ENCODE data around the gene OR10A2. TPM values are rescaled to one million over a fixed set of nuclear protein-coding genes. Genes with fewer than 3 reads are reported as not detected.

Gene OR10A2
- total RNA-seq, 2 donors from 2014 or later: not detected

DNA sequence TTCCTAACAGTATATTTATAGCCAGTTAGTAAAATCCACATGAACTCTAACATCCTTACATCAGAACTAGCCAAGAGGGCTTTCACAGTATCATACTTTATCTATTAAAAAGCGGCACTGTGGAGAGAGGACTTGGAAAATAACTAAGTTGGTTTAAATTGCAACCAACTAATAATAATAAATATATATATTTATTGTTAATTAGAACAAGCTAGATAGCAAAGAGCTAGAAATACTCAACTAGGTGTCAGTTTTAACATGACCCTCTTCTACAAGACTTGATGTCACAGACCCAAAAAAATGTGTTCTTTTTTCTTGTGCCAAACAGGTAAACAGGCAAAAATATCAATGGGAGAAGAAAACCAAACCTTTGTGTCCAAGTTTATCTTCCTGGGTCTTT is 57.8 kb downstream of the OR10A2 start, which contains the start of gene OR2D3:
OR2D3 (plus strand) TSS at position 301 of the 400 bp plus-strand sequence; CDS start at position 301, 0 bp downstream.
- Histone ChIP-seq H3K4me1 (peaks cover 2% of the 10 kb centered on the region), H3K4me3 (no peak within 1 kb of the TSS), H3K27ac (no peak within 1 kb of the TSS), H3K9me3 (no peaks in the 10 kb centered on the region), H3K36me3 (replicated peaks in 1 of 2; ENCODE audit: insufficient read depth in 1 of 2, low read depth in 2 of 2) (no peaks in the 10 kb centered on the region), H3K27me3 (no peaks in the 10 kb centered on the region)
- no peak for TF ChIP-seq POLR2A (IDR thresholded peaks at IDR 0.05)
- TF ChIP-seq, protein P1, sequence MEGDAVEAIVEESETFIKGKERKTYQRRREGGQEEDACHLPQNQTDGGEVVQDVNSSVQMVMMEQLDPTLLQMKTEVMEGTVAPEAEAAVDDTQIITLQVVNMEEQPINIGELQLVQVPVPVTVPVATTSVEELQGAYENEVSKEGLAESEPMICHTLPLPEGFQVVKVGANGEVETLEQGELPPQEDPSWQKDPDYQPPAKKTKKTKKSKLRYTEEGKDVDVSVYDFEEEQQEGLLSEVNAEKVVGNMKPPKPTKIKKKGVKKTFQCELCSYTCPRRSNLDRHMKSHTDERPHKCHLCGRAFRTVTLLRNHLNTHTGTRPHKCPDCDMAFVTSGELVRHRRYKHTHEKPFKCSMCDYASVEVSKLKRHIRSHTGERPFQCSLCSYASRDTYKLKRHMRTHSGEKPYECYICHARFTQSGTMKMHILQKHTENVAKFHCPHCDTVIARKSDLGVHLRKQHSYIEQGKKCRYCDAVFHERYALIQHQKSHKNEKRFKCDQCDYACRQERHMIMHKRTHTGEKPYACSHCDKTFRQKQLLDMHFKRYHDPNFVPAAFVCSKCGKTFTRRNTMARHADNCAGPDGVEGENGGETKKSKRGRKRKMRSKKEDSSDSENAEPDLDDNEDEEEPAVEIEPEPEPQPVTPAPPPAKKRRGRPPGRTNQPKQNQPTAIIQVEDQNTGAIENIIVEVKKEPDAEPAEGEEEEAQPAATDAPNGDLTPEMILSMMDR (IDR thresholded peaks at IDR 0.05): no peak
- intact Hi-C loops (cut with DNase I): no loop called here
- ATAC-seq (no peak), DNase-seq (no peak)
- whole genome bisulfite sequencing, 2 donors: 88 to 93% methylated on average over 1 of the region's 1 CpG

Other genes starting within 250 kb of the OR10A2 start
- 10 to 100 TPM; 20.8 TPM for gene TPP1, start 243.6 kb upstream of the OR10A2 start, total RNA-seq
- gene DCHS1, start 207.2 kb upstream of the OR10A2 start, total RNA-seq: 10 to 100 TPM in 1 of 2 donors, 1 to 10 TPM in 1; 6.0 to 10.9 TPM
- gene MRPL17, start 179.7 kb upstream of the OR10A2 start, total RNA-seq: 100 to 1,000 TPM in 1 of 2 donors, 10 to 100 TPM in 1; 19.4 to 263 TPM
- gene OR2AG2, start 91.1 kb upstream of the OR10A2 start, total RNA-seq: under 1 TPM; under 0.01 to 0.26 TPM
- not detected for gene OR2AG1, start 80.0 kb upstream of the OR10A2 start, total RNA-seq
- gene OR6A2, start 63.4 kb upstream of the OR10A2 start, total RNA-seq: 1 to 10 TPM; 1.0 to 2.3 TPM
- not detected for gene OR10A5, start 17.4 kb upstream of the OR10A2 start, total RNA-seq
- not detected for gene OR10A4, start 13.6 kb downstream of the OR10A2 start, total RNA-seq
- gene OR2D2, start 29.4 kb downstream of the OR10A2 start, total RNA-seq: under 1 TPM in 1 of 2 donors, not detected in 1; 0.78 TPM
- gene OR2D3, start 57.9 kb downstream of the OR10A2 start, total RNA-seq: not detected
- gene ZNF215, start 63.4 kb downstream of the OR10A2 start, total RNA-seq: 1 to 10 TPM; 4.9 to 7.3 TPM
- gene ZNF214, start 157.3 kb downstream of the OR10A2 start, total RNA-seq: 1 to 10 TPM; 2.1 to 4.3 TPM
- gene NLRP14, start 157.4 kb downstream of the OR10A2 start, total RNA-seq: under 1 TPM; under 0.01 to 0.33 TPM
- gene RBMXL2, start 225.9 kb downstream of the OR10A2 start, total RNA-seq: 1 to 10 TPM in 1 of 2 donors, not detected in 1; 3.3 TPM